CD14-positive monocyte (primary cell): ENCODE results near the gene ZNRF4. TPM values are rescaled to one million over a fixed set of nuclear protein-coding genes. Genes with fewer than 3 reads are reported as not detected.

Source experiments
- DNase-seq, 3 donors: peaks; one replicate each; pipeline ENCODE4 v3.0.0-alpha.2; 2011 to 2022
- H2AFZ ChIP-seq: 2 replicates; pipeline ENCODE4 v1.6.0; 2012; ENCODE audit warnings: mild to moderate bottlenecking, low read depth, low read length, inconsistent platforms; ENCODE audit not compliant: insufficient read depth, poor library complexity, severe bottlenecking
- H3K27ac ChIP-seq, 2 donors: 1 replicate in 1 of 2; 2 replicates in 1 of 2; pipeline ENCODE4 v1.5.1; 2012 to 2013; ENCODE audit warnings: low read length in 2 of 2, control low read depth in 1 of 2, inconsistent platforms in 1 of 2, low read depth in 1 of 2, mild to moderate bottlenecking in 1 of 2
- H3K27me3 ChIP-seq, 2 donors: one replicate each; pipeline versions ENCODE4 v1.6.0 to v1.6.1; 2011 to 2013; ENCODE audit warnings: low read length in 2 of 2; ENCODE audit not compliant: control insufficient read depth in 2 of 2, insufficient read depth in 2 of 2
- H3K36me3 ChIP-seq, 2 donors: replicated peaks in 1 of 2; 1 replicate in 1 of 2; 2 replicates in 1 of 2; pipeline versions ENCODE4 v1.5.1 to v1.6.1; 2012 to 2013; ENCODE audit warnings: low read length in 2 of 2, control low read depth in 1 of 2, inconsistent platforms in 1 of 2, mild to moderate bottlenecking in 1 of 2; ENCODE audit not compliant: insufficient read depth in 2 of 2, control insufficient read depth in 1 of 2
- H3K4me1 ChIP-seq, 2 donors: 1 replicate in 1 of 2; 2 replicates in 1 of 2; pipeline versions ENCODE4 v1.5.1 to v1.6.1; 2012 to 2013; ENCODE audit warnings: low read length in 2 of 2, control low read depth in 1 of 2, inconsistent platforms in 1 of 2, mild to moderate bottlenecking in 1 of 2, moderate library complexity in 1 of 2; ENCODE audit not compliant: insufficient read depth in 2 of 2, control insufficient read depth in 1 of 2
- H3K4me2 ChIP-seq: replicated peaks from 2 replicates; pipeline ENCODE3; 2012; ENCODE audit warnings: low read length, moderate library complexity, mild to moderate bottlenecking; ENCODE audit not compliant: poor library complexity, severe bottlenecking; ENCODE audit errors: extremely low read depth
- H3K4me3 ChIP-seq, 3 experiments: fragments of 200-600 bp in 1 of 3; sonication (generic) in 1 of 3; replicated peaks in 1 of 3; 1 replicate in 2 of 3; 2 replicates in 1 of 3; pipeline ENCODE4 v1.5.1; 2011 to 2013; ENCODE audit warnings: low read length in 3 of 3, mild to moderate bottlenecking in 3 of 3, control low read depth in 2 of 3, low read depth in 2 of 3, inconsistent platforms in 1 of 3, moderate library complexity in 1 of 3
- H3K79me2 ChIP-seq: 2 replicates; pipeline ENCODE4 v1.6.0; 2012; ENCODE audit warnings: mild to moderate bottlenecking, control low read depth, inconsistent platforms, low read length, moderate library complexity; ENCODE audit not compliant: insufficient read depth
- H3K9ac ChIP-seq: 2 replicates; pipeline ENCODE4 v1.6.0; 2017; ENCODE audit warnings: low read length, mild to moderate bottlenecking; ENCODE audit not compliant: insufficient read depth, poor library complexity, severe bottlenecking
- H3K9me3 ChIP-seq, 2 donors: replicated peaks in 1 of 2; 1 replicate in 1 of 2; 2 replicates in 1 of 2; pipeline versions ENCODE4 v1.5.1 to v1.6.1; 2012 to 2013; ENCODE audit warnings: low read length in 2 of 2, control low read depth in 1 of 2; ENCODE audit not compliant: control insufficient read depth in 1 of 2, insufficient read depth in 1 of 2
- H4K20me1 ChIP-seq: 2 replicates; pipeline ENCODE4 v1.6.0; 2012; ENCODE audit warnings: mild to moderate bottlenecking, low read length, control low read depth, moderate library complexity; ENCODE audit not compliant: insufficient read depth
- H3K27ac Mint-ChIP-seq, 7 donors: one replicate each; pipeline ENCODE4 v1.8.0; 2020; ENCODE audit warnings: mild to moderate bottlenecking in 7 of 7, mixed read lengths in 7 of 7, moderate library complexity in 6 of 7, inconsistent platforms in 2 of 7
- H3K27me3 Mint-ChIP-seq, 3 donors: one replicate each; pipeline ENCODE4 v1.8.0; 2021 to 2022; ENCODE audit warnings: low read depth in 3 of 3, mild to moderate bottlenecking in 3 of 3, mixed read lengths in 3 of 3, moderate library complexity in 3 of 3, inconsistent platforms in 1 of 3
- H3K36me3 Mint-ChIP-seq, 2 donors: one replicate each; pipeline ENCODE4 v1.8.0; 2020; ENCODE audit warnings: mixed read lengths in 2 of 2, inconsistent platforms in 1 of 2, mild to moderate bottlenecking in 1 of 2
- H3K4me1 Mint-ChIP-seq: one replicate; pipeline ENCODE4 v1.8.0; 2020; ENCODE audit warnings: mild to moderate bottlenecking, mixed read lengths
- H3K4me3 Mint-ChIP-seq, 2 donors: one replicate each; pipeline ENCODE4 v1.8.0; 2020; ENCODE audit warnings: mild to moderate bottlenecking in 2 of 2, mixed read lengths in 2 of 2, moderate library complexity in 1 of 2
- H3K9me3 Mint-ChIP-seq, 7 donors: one replicate each; pipeline ENCODE4 v1.8.0; 2020 to 2022; ENCODE audit warnings: mixed read lengths in 7 of 7, mild to moderate bottlenecking in 6 of 7, moderate library complexity in 6 of 7, inconsistent platforms in 2 of 7
- CTCF ChIP-seq: fragments of 200-600 bp; IDR thresholded peaks from one replicate; pipeline ENCODE4 v1.8.0; 2022; ENCODE audit warnings: antibody characterized with exemption, mild to moderate bottlenecking
- WGBS: methylation state at CpG from one replicate; pipeline ENCODE4 v1.1.5; 2013; ENCODE audit warnings: missing lambda C conversion rate; ENCODE audit not compliant: insufficient coverage; 5-methylcytosine and 5-hydroxymethylcytosine counted together
- intact Hi-C, 2 donors: fragments of 100-400 bp; cut with micrococcal nuclease; formaldehyde crosslinking; loops; one replicate each; pipeline versions ENCODE4 v1.15.0 to v1.15.1; 2023
- polyA plus RNA-seq, 3 donors: library from polyadenylated mRNA; depleted of rRNA in 1 of 3; unstranded in 2 of 3; stranded (reverse) in 1 of 3; fragments of 300-500 nt in 2 of 3; fragments of >200 nt in 1 of 3; fragmentation: Illumina TruSeq in 2 of 3; gene quantifications; 1 replicate in 2 of 3; 2 replicates in 1 of 3; pipeline ENCODE4 v1.2.3, GENCODE V29; 2012 to 2021

The ZNRF4 gene
- polyA plus RNA-seq, 3 donors = not detected

- WGBS = 47% methylated on average over 13 of the region's 15 CpGs
- no peaks in the 10 kb centered on the region for H3K27me3 ChIP-seq
Measured at GRCh38 chr19:5447700-5448311, 7.4 kb upstream of the ZNRF4 start.

GRCh38 chr19:5448374-5448773, 6.8 kb upstream of the ZNRF4 start:
- Mint-ChIP-seq H3K27me3 (peaks cover 5 to 15% (median 6%) of the 10 kb centered on the region in 3 donors), H3K27ac (no peak overlapping the region), H3K4me1 (peaks cover 2% of the 10 kb centered on the region), H3K4me3 (no peak overlapping the region), H3K9me3 (peaks cover 2 to 9% (median 8%) of the 10 kb centered on the region in 7 donors), H3K36me3 (no peaks in the 10 kb centered on the region)
- Histone ChIP-seq H4K20me1 (no peaks in the 10 kb centered on the region), H3K4me2 (no peak overlapping the region), H3K27ac (no peak overlapping the region), H3K27me3 (no peaks in the 10 kb centered on the region), H2AFZ (no peak overlapping the region), H3K9me3 (peaks cover 0 to 8% of the 10 kb centered on the region in 2 donors), H3K79me2 (no peaks in the 10 kb centered on the region), H3K4me1 (no peaks in the 10 kb centered on the region), H3K9ac (no peak overlapping the region), H3K4me3 (no peak overlapping the region), H3K36me3 (no peaks in the 10 kb centered on the region)
- TF ChIP-seq CTCF = no peak
- DNase-seq = no peak
- intact Hi-C loops = no loop called here
- 77% methylated on average over 13 of the region's 15 CpGs for WGBS

More at GRCh38 chr19:5447700-5448311, 7.4 kb upstream of the ZNRF4 start:
- Mint-ChIP-seq H3K27me3 (peaks cover 5 to 15% (median 6%) of the 10 kb centered on the region in 3 donors), H3K27ac (no peak overlapping the region), H3K9me3 (peaks cover 0 to 4% (median 2%) of the 10 kb centered on the region in 7 donors), H3K4me1 (peaks cover 2% of the 10 kb centered on the region), H3K36me3 (no peaks in the 10 kb centered on the region), H3K4me3 (no peak overlapping the region)
- Histone ChIP-seq H3K9ac (no peak overlapping the region), H4K20me1 (no peaks in the 10 kb centered on the region), H2AFZ (no peak overlapping the region), H3K4me3 (no peak overlapping the region), H3K36me3 (no peaks in the 10 kb centered on the region), H3K4me2 (no peak overlapping the region), H3K27ac (no peak overlapping the region), H3K9me3 (peaks cover 0 to 2% of the 10 kb centered on the region in 2 donors), H3K79me2 (no peaks in the 10 kb centered on the region), H3K4me1 (no peaks in the 10 kb centered on the region)
- TF ChIP-seq CTCF = no peak
- intact Hi-C loops = no loop called here
- no peak for DNase-seq
